GM18951 (cell line): ENCODE results near the gene RNF13.
"Not testable (repeated sequence)": the region's sequence is repeated elsewhere in the genome, so short reads cannot be mapped to it uniquely, and the experiment has no call there.

Experiments
- POLR2A ChIP-seq: IDR thresholded peaks from 4 replicates; pipeline ENCODE4 v1.6.1; 2011; ENCODE audit warnings: mild to moderate bottlenecking; ENCODE audit not compliant: insufficient read length, insufficient read depth; ENCODE audit errors: extremely low read depth
- in situ Hi-C: fragments of 300-500 bp; cut with MboI; formaldehyde crosslinking; loops from one replicate; pipeline ENCODE4 v1.12.0; 2022; ENCODE audit warnings: low sequenced_read_pairs, mixed read lengths, inconsistent platforms; ENCODE audit not compliant: unreplicated experiment

The RNF13 gene

GRCh38 chr3:149971403-149972075, 158.5 kb downstream of the RNF13 start:
- in situ Hi-C loops = no loop called here
- no peak for TF ChIP-seq POLR2A

- no peak for TF ChIP-seq POLR2A
- in situ Hi-C loops = no loop called here
These were observed 162.9 kb downstream of the RNF13 start for GRCh38 chr3:149975919-149976318.

DNA sequence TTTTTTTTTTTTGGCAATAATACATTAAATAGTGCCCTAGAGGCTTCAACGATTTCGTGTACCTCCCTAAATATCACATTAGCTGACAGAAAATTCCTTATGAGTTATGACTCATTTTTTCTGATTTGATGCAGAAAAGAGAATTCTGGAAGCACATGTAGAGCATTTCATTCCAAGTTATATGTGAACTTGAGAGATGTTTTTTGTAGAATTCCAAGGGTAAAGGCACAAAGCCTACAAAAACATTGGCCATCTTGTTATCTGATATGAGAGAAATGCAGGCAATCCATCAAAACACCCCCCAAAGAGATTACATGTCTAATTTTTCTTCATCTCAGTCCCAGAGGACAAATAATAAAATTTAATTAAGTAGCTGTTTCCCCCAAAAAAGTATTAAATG, 164.4 kb downstream of the RNF13 start:
- no peak for TF ChIP-seq POLR2A
- in situ Hi-C loops = no loop called here

DNA sequence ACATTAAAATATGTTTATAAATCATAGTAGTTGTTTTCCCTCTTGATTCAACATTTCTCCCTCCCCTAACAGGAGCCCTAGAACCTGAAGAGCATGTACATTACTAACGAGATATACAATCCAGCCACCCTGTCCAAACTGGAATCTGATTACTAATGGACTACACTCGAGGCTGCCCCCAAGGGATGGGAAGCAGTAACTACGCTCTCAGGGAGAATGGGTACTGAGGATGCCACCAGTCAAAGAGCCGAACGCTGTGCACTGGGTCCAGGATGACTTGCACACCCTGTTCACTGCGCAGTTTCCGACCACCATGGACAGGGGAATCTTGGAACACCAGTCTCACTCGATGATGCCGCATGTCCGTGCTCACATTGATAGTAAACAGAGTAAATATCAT, 169.0 kb downstream of the RNF13 start:
- in situ Hi-C loops = not testable (repeated sequence)

DNA sequence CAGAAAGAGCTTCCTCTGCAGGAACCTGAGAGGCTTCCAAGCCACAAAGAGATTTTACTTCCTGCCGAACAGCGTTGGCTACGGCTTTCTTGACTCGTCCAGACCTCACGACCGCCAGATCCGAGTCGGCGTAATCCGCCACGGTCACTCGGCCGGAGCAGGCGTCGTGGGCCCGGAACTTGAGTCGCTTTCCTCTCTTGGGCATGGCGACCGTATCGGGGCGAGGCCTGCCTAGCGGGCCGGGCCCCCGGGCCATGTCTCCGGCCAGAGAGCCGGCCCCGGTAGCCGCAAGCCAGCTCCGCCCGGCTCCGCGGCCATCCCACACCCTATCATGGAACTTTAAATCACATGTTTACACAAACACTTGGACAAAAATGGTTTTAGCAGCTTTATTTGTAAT, 170.0 kb downstream of the RNF13 start:
- in situ Hi-C loops = not testable (repeated sequence)

- no peak for TF ChIP-seq POLR2A
- in situ Hi-C loops = no loop called here
These were observed 170.6 kb downstream of the RNF13 start for GRCh38 chr3:149983628-149984027.

- TF ChIP-seq POLR2A = no peak
- in situ Hi-C loops = no loop called here
These were observed 176.3 kb downstream of the RNF13 start for GRCh38 chr3:149989307-149989706.

GRCh38 chr3:149990423-149990948, 177.5 kb downstream of the RNF13 start:
- no peak for TF ChIP-seq POLR2A
- in situ Hi-C loops = no loop called here

DNA sequence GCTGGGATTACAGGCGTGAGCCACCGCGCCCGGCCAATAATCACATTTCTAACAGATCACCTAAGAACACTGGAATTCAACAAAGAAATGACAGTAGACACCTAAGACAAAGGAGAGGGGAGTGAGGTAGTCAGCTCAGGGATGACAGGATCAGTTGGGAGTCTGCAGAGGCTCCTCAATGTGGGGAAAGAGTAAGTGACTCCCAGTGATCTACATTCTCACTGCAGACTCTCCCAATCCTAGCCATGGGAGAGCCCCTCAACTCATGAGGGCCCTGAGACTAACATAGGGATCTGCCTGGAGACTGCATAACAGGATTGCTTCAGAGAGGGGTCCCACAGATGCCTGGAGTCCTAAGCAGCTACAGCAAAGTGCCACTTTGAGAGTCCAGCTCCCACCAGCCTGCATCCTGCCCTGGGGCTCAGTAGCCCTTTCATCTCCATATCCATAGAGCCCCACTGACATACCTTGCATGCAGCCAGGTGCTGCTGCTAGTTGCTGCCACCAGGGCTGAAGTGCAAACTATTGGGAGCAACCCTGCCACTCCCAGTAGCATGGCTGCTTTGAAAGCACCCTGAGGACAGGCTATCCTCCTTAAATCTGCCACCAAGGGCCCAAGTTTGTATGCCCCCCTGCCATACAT, 179.5 kb downstream of the RNF13 start:
- in situ Hi-C loops = no loop called here
- no peak for TF ChIP-seq POLR2A

DNA sequence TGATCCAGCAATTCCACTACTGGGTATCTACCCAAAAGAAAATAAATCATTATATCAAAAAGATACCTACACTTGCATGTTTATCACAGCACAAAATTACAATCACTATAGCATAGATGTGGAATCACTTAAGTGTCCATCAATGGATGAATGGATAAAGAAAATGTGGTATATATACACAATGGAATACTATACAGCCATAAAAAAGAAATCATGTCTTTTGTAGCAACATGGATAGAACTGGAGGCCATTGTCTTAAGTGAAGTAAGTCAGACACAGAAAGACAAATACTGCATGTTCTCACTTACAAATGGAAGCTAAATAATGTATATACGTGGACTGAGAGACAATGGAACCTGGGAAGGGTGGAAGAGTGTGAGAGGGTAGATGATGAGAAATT, 185.9 kb downstream of the RNF13 start:
- TF ChIP-seq POLR2A = no peak
- in situ Hi-C loops = no loop called here

DNA sequence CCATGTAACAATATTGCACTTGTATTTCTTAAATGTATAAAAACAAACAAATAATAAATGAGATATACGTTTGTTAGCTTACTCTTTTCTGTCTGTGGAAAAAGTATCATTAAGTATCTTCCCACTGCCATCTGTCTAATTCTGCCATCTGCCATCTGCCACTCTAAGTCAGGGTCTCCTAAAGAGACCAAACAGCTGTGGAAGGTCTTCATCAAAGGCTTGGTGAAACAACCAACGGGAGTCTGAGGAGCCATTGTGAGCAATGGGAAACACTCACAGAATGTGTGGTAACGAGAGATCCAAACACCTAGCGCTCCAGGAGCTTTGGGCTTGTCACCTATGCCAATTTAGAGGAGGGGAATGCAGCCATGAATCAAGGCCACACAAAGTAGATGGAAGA, 186.4 kb downstream of the RNF13 start:
- no peak for TF ChIP-seq POLR2A

GRCh38 chr3:150000641-150001040, 187.6 kb downstream of the RNF13 start:
- in situ Hi-C loops = no loop called here
- TF ChIP-seq POLR2A = no peak

More for the DNA sequence above, 186.4 kb downstream of the RNF13 start:
- in situ Hi-C loops = no loop called here

- no peak for TF ChIP-seq POLR2A
- in situ Hi-C loops = no loop called here
These were observed 192.5 kb downstream of the RNF13 start for GRCh38 chr3:150005243-150006112.
